Sigmoid colon (tissue), 4 donors: ENCODE results near the gene RFX7.

Experiments
- EP300 ChIP-seq, 4 donors: sonication (generic); formaldehyde crosslinking; IDR thresholded peaks; one replicate each; pipeline ENCODE4 v1.6.1; 2017; ENCODE audit warnings: antibody characterized with exemption in 4 of 4
- POLR2A ChIP-seq, 2 donors: fragments of 450-650 bp; IDR thresholded peaks; one replicate each; pipeline ENCODE4 v1.6.1; 2016; ENCODE audit warnings: antibody characterized with exemption in 2 of 2, mild to moderate bottlenecking in 2 of 2, moderate library complexity in 2 of 2
- POLR2AphosphoS5 ChIP-seq, 4 donors: sonication (generic); formaldehyde crosslinking; IDR thresholded peaks; one replicate each; pipeline ENCODE4 v1.6.1; 2017; ENCODE audit warnings: antibody characterized with exemption in 4 of 4
- TF ChIP-seq, protein P1 (sequence below), 4 experiments: fragments of 450-650 bp in 3 of 4; fragments of 200-600 bp in 1 of 4; IDR thresholded peaks; one replicate each; pipeline ENCODE4 v1.5.1; 2016 to 2019; ENCODE audit warnings: antibody characterized with exemption in 4 of 4, mild to moderate bottlenecking in 3 of 4, moderate library complexity in 2 of 4

DNA sequence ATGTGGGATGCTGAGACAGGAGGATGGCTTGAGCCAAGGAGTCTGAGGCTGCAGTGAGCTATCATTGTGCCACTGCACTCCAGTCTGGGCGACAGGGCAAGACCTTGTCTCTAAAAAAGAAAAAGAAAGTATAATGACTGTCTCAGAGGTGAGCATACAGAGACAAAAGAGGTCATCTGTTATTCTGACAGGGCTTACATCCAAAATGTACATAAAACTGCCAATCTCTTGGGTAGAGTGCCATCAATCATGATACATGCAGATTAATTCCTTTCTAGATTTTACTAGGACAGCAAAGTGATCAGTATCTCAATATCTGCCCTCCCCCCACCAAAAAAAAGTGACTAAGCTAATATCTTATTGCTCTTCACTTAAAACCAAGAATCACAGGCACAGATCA is 41.0 kb downstream of the RFX7 start:
- TF ChIP-seq POLR2A (IDR thresholded peaks at IDR 0.05) (no peak), POLR2AphosphoS5 (IDR thresholded peaks at IDR 0.05) (no peak), EP300 (IDR thresholded peaks at IDR 0.05) (no peak)
- TF ChIP-seq, protein P1, sequence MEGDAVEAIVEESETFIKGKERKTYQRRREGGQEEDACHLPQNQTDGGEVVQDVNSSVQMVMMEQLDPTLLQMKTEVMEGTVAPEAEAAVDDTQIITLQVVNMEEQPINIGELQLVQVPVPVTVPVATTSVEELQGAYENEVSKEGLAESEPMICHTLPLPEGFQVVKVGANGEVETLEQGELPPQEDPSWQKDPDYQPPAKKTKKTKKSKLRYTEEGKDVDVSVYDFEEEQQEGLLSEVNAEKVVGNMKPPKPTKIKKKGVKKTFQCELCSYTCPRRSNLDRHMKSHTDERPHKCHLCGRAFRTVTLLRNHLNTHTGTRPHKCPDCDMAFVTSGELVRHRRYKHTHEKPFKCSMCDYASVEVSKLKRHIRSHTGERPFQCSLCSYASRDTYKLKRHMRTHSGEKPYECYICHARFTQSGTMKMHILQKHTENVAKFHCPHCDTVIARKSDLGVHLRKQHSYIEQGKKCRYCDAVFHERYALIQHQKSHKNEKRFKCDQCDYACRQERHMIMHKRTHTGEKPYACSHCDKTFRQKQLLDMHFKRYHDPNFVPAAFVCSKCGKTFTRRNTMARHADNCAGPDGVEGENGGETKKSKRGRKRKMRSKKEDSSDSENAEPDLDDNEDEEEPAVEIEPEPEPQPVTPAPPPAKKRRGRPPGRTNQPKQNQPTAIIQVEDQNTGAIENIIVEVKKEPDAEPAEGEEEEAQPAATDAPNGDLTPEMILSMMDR (IDR thresholded peaks at IDR 0.05) = no peak
